Measurements from ENCODE around the gene SPTBN1.

- TF ChIP-seq POLR2A (IDR thresholded peaks at IDR 0.05) (no peak), CTCF (IDR thresholded peaks at IDR 0.05) (no peak)
Observed at GRCh38 chr2:54482715-54483114, 26.6 kb downstream of the SPTBN1 start.

Measured in uterus (tissue), 2 donors.